Sigmoid colon (tissue), 7 donors: ENCODE results near the gene LIN52. TPM values are rescaled to one million over a fixed set of nuclear protein-coding genes. Genes with fewer than 3 reads are reported as not detected.

ENCODE experiments used
- DNase-seq: peaks from one replicate; pipeline ENCODE4 v3.0.0-alpha.2; 2019
- H3K27ac ChIP-seq, 4 donors: fragments of 200-600 bp; sonication (generic); one replicate each; pipeline ENCODE4 v1.5.1; 2016 to 2019; ENCODE audit warnings: mild to moderate bottlenecking in 1 of 4
- H3K27me3 ChIP-seq, 3 donors: fragments of 200-600 bp; sonication (generic); one replicate each; pipeline ENCODE4 v1.5.1; 2019; ENCODE audit warnings: mild to moderate bottlenecking in 1 of 3
- H3K36me3 ChIP-seq, 4 donors: fragments of 200-600 bp; sonication (generic); one replicate each; pipeline ENCODE4 v1.5.1; 2016 to 2019
- H3K4me1 ChIP-seq, 4 donors: fragments of 200-600 bp; sonication (generic); one replicate each; pipeline ENCODE4 v1.5.1; 2017 to 2019
- H3K4me3 ChIP-seq, 4 donors: fragments of 200-600 bp; sonication (generic); one replicate each; pipeline ENCODE4 v1.5.1; 2017 to 2019; ENCODE audit warnings: mild to moderate bottlenecking in 2 of 4, moderate library complexity in 1 of 4
- H3K9me3 ChIP-seq, 4 donors: fragments of 200-600 bp in 3 of 4; sonication (generic) in 3 of 4; one replicate each; pipeline versions ENCODE4 v1.5.1 to v1.6.1; 2013 to 2019
- EP300 ChIP-seq, 4 donors: sonication (generic); formaldehyde crosslinking; IDR thresholded peaks; one replicate each; pipeline ENCODE4 v1.6.1; 2017; ENCODE audit warnings: antibody characterized with exemption in 4 of 4
- POLR2A ChIP-seq, 2 donors: fragments of 450-650 bp; IDR thresholded peaks; one replicate each; pipeline ENCODE4 v1.6.1; 2016; ENCODE audit warnings: antibody characterized with exemption in 2 of 2, mild to moderate bottlenecking in 2 of 2, moderate library complexity in 2 of 2
- POLR2AphosphoS5 ChIP-seq, 4 donors: sonication (generic); formaldehyde crosslinking; IDR thresholded peaks; one replicate each; pipeline ENCODE4 v1.6.1; 2017; ENCODE audit warnings: antibody characterized with exemption in 4 of 4
- WGBS, 2 donors: extraction: QIAGEN DNeasy Blood & Tissue Kit; methylation state at CpG; one replicate each; pipeline ENCODE4 v1.1.7; 2013; 5-methylcytosine and 5-hydroxymethylcytosine counted together
- intact Hi-C: fragments of 100-400 bp; cut with DNase I; formaldehyde crosslinking; loops from one replicate; pipeline ENCODE4 v1.15.1; 2023
- polyA plus RNA-seq, 3 donors: library from polyadenylated mRNA; stranded (reverse); fragments of 200-250 nt; gene quantifications; one replicate each; pipeline ENCODE4 v1.2.3, GENCODE V29; 2013
- total RNA-seq, 4 donors: library from RNA; depleted of rRNA; stranded (reverse); fragments of >200 nt; gene quantifications; one replicate each; pipeline ENCODE4 v1.1.0, GENCODE V29; 2016
- TF ChIP-seq, protein P1 (sequence below), 4 experiments: fragments of 450-650 bp in 3 of 4; fragments of 200-600 bp in 1 of 4; IDR thresholded peaks; one replicate each; pipeline ENCODE4 v1.5.1; 2016 to 2019; ENCODE audit warnings: antibody characterized with exemption in 4 of 4, mild to moderate bottlenecking in 3 of 4, moderate library complexity in 2 of 4
- donor health status: healthy with polysubstance abuse.
- donor health status: Bipolar disorder and iron deficiency.
- donor health status: healthy.

The LIN52 gene
- total and polyA plus RNA-seq, 7 donors: 3.7 to 11.1 (median 9.1) TPM

- WGBS, 2 donors: 78 to 81% methylated on average over 8 of the region's 8 CpGs
- peaks cover 0 to 4% (median under 1%) of the 10 kb centered on the region in 4 donors for H3K36me3 ChIP-seq
- H3K27me3 ChIP-seq: peaks cover 0 to 6% (median 0%) of the 10 kb centered on the region in 3 donors
- H3K9me3 ChIP-seq: no peaks in the 10 kb centered on the region
- no peak for TF ChIP-seq POLR2A (IDR thresholded peaks at IDR 0.05)
- TF ChIP-seq, protein P1, sequence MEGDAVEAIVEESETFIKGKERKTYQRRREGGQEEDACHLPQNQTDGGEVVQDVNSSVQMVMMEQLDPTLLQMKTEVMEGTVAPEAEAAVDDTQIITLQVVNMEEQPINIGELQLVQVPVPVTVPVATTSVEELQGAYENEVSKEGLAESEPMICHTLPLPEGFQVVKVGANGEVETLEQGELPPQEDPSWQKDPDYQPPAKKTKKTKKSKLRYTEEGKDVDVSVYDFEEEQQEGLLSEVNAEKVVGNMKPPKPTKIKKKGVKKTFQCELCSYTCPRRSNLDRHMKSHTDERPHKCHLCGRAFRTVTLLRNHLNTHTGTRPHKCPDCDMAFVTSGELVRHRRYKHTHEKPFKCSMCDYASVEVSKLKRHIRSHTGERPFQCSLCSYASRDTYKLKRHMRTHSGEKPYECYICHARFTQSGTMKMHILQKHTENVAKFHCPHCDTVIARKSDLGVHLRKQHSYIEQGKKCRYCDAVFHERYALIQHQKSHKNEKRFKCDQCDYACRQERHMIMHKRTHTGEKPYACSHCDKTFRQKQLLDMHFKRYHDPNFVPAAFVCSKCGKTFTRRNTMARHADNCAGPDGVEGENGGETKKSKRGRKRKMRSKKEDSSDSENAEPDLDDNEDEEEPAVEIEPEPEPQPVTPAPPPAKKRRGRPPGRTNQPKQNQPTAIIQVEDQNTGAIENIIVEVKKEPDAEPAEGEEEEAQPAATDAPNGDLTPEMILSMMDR (IDR thresholded peaks at IDR 0.05): no peak
- TF ChIP-seq EP300 (IDR thresholded peaks at IDR 0.05): no peak
- no peak for TF ChIP-seq POLR2AphosphoS5 (IDR thresholded peaks at IDR 0.05)
- no peak overlapping the region for H3K27ac ChIP-seq
- no peak for DNase-seq
- intact Hi-C loops: no loop called here
- H3K4me1 ChIP-seq: no peaks in the 10 kb centered on the region
- no peak overlapping the region for H3K4me3 ChIP-seq
Measured at GRCh38 chr14:74208642-74209041, 123.9 kb downstream of the LIN52 start.

GRCh38 chr14:74211945-74212580 is 127.3 kb downstream of the LIN52 start:
- intact Hi-C loops: no loop called here
- Histone ChIP-seq H3K9me3 (no peaks in the 10 kb centered on the region), H3K4me3 (no peak overlapping the region), H3K4me1 (no peaks in the 10 kb centered on the region), H3K27ac (no peak overlapping the region), H3K36me3 (no peaks in the 10 kb centered on the region), H3K27me3 (peaks cover 0 to 13% (median 0%) of the 10 kb centered on the region in 3 donors)
- TF ChIP-seq EP300 (IDR thresholded peaks at IDR 0.05) (no peak), POLR2AphosphoS5 (IDR thresholded peaks at IDR 0.05) (no peak), POLR2A (IDR thresholded peaks at IDR 0.05) (no peak)
- TF ChIP-seq, protein P1 (IDR thresholded peaks at IDR 0.05): no peak
- DNase-seq: no peak
- WGBS, 2 donors: 90 to 92% methylated on average over 6 of the region's 6 CpGs

- no peak for DNase-seq
- WGBS, 2 donors: 79 to 87% methylated on average over 21 of the region's 21 CpGs
- Histone ChIP-seq H3K27ac (no peak overlapping the region), H3K4me1 (peaks cover 0 to 11% (median 7%) of the 10 kb centered on the region in 4 donors), H3K36me3 (no peaks in the 10 kb centered on the region), H3K9me3 (no peaks in the 10 kb centered on the region), H3K4me3 (no peak overlapping the region), H3K27me3 (peaks cover 7 to 34% (median 10%) of the 10 kb centered on the region in 3 donors)
- intact Hi-C loops: no loop called here
- TF ChIP-seq, protein P1 (IDR thresholded peaks at IDR 0.05): no peak
- no peak for TF ChIP-seq POLR2AphosphoS5 (IDR thresholded peaks at IDR 0.05)
- TF ChIP-seq EP300 (IDR thresholded peaks at IDR 0.05): no peak
- TF ChIP-seq POLR2A (IDR thresholded peaks at IDR 0.05): no peak
Measured at GRCh38 chr14:74213907-74214803, 129.4 kb downstream of the LIN52 start.

- intact Hi-C loops: loop anchor here (5.0 kb wide), 1 partner anchor 36 kb away; no protein-coding TSS in a partner anchor
- 88 to 92% methylated on average over 11 of the region's 11 CpGs for WGBS, 2 donors
- H3K4me3 ChIP-seq: no peak overlapping the region
- H3K9me3 ChIP-seq: no peaks in the 10 kb centered on the region
- H3K36me3 ChIP-seq: no peaks in the 10 kb centered on the region
- H3K27ac ChIP-seq: no peak overlapping the region
- TF ChIP-seq POLR2A (IDR thresholded peaks at IDR 0.05) (no peak), EP300 (IDR thresholded peaks at IDR 0.05) (no peak), POLR2AphosphoS5 (IDR thresholded peaks at IDR 0.05) (no peak)
- TF ChIP-seq, protein P1 (IDR thresholded peaks at IDR 0.05): no peak
- H3K27me3 ChIP-seq: peaks cover 13 to 40% (median 16%) of the 10 kb centered on the region in 3 donors
- DNase-seq: no peak
- peaks cover 0 to 11% (median 7%) of the 10 kb centered on the region in 4 donors for H3K4me1 ChIP-seq
Measured at GRCh38 chr14:74216671-74217070, 131.9 kb downstream of the LIN52 start.
